ENCODE results near the gene TLE1. TPM values are rescaled to one million over a fixed set of nuclear protein-coding genes. Genes with fewer than 3 reads are reported as not detected.

The TLE1 gene
- total RNA-seq, 1 donor from 2014 or later, result not detected

GRCh38 chr9:81565609-81566008 is 123.7 kb downstream of the TLE1 start:
- DNase-seq, result no peak
- Mint-ChIP-seq H3K4me3 (no peak overlapping the region), H3K27me3 (no peaks in the 10 kb centered on the region), H3K36me3 (ENCODE audit: low read depth) (no peaks in the 10 kb centered on the region), H3K27ac (no peak overlapping the region), H3K4me1 (no peaks in the 10 kb centered on the region), H3K9me3 (no peaks in the 10 kb centered on the region)
- intact Hi-C loops (cut with micrococcal nuclease), result no loop called here

GRCh38 chr9:81565144-81565543 is 124.2 kb downstream of the TLE1 start:
- Mint-ChIP-seq H3K36me3 (ENCODE audit: low read depth) (no peaks in the 10 kb centered on the region), H3K9me3 (no peaks in the 10 kb centered on the region), H3K27me3 (no peaks in the 10 kb centered on the region), H3K4me3 (no peak overlapping the region), H3K27ac (no peak overlapping the region), H3K4me1 (no peaks in the 10 kb centered on the region)
- DNase-seq, result no peak
- intact Hi-C loops (cut with micrococcal nuclease), result no loop called here

GRCh38 chr9:81564632-81565031 is 124.7 kb downstream of the TLE1 start:
- Mint-ChIP-seq H3K36me3 (ENCODE audit: low read depth) (no peaks in the 10 kb centered on the region), H3K9me3 (no peaks in the 10 kb centered on the region), H3K27ac (no peak overlapping the region), H3K4me3 (no peak overlapping the region), H3K4me1 (no peaks in the 10 kb centered on the region), H3K27me3 (no peaks in the 10 kb centered on the region)
- intact Hi-C loops (cut with micrococcal nuclease), result no loop called here
- DNase-seq, result no peak

GRCh38 chr9:81563739-81564138 is 125.6 kb downstream of the TLE1 start:
- Mint-ChIP-seq H3K27ac (no peak overlapping the region), H3K4me3 (no peak overlapping the region), H3K36me3 (ENCODE audit: low read depth) (no peaks in the 10 kb centered on the region), H3K4me1 (no peaks in the 10 kb centered on the region), H3K27me3 (no peaks in the 10 kb centered on the region), H3K9me3 (no peaks in the 10 kb centered on the region)
- intact Hi-C loops (cut with micrococcal nuclease), result no loop called here
- no peak for DNase-seq

- Mint-ChIP-seq H3K36me3 (ENCODE audit: low read depth) (no peaks in the 10 kb centered on the region), H3K4me1 (no peaks in the 10 kb centered on the region), H3K27ac (no peak overlapping the region), H3K27me3 (no peaks in the 10 kb centered on the region), H3K9me3 (no peaks in the 10 kb centered on the region), H3K4me3 (no peak overlapping the region)
- intact Hi-C loops (cut with micrococcal nuclease), result no loop called here
- no peak for DNase-seq
These were observed 126.3 kb downstream of the TLE1 start for GRCh38 chr9:81563020-81563407.

- no peaks in the 10 kb centered on the region for H3K36me3 Mint-ChIP-seq (ENCODE audit: low read depth)
- DNase-seq, result no peak
- no peaks in the 10 kb centered on the region for H3K9me3 Mint-ChIP-seq
- no peak overlapping the region for H3K4me3 Mint-ChIP-seq
- no peak overlapping the region for H3K27ac Mint-ChIP-seq
- H3K27me3 Mint-ChIP-seq, result no peaks in the 10 kb centered on the region
- intact Hi-C loops (cut with micrococcal nuclease), result no loop called here
- H3K4me1 Mint-ChIP-seq, result no peaks in the 10 kb centered on the region
These were observed 126.9 kb downstream of the TLE1 start for GRCh38 chr9:81562231-81563019.

GRCh38 chr9:81560851-81561732 is 128.3 kb downstream of the TLE1 start:
- no peaks in the 10 kb centered on the region for H3K36me3 Mint-ChIP-seq (ENCODE audit: low read depth)
- no peaks in the 10 kb centered on the region for H3K27me3 Mint-ChIP-seq
- H3K4me3 Mint-ChIP-seq, result no peak overlapping the region
- H3K4me1 Mint-ChIP-seq, result no peaks in the 10 kb centered on the region
- DNase-seq, result no peak
- no peak overlapping the region for H3K27ac Mint-ChIP-seq
- intact Hi-C loops (cut with micrococcal nuclease), result no loop called here
- H3K9me3 Mint-ChIP-seq, result no peaks in the 10 kb centered on the region

GRCh38 chr9:81559709-81560108 is 129.6 kb downstream of the TLE1 start:
- no peak for DNase-seq
- intact Hi-C loops (cut with micrococcal nuclease), result no loop called here
- H3K27me3 Mint-ChIP-seq, result no peaks in the 10 kb centered on the region
- H3K27ac Mint-ChIP-seq, result no peak overlapping the region
- no peaks in the 10 kb centered on the region for H3K9me3 Mint-ChIP-seq
- no peaks in the 10 kb centered on the region for H3K4me1 Mint-ChIP-seq
- no peak overlapping the region for H3K4me3 Mint-ChIP-seq
- no peaks in the 10 kb centered on the region for H3K36me3 Mint-ChIP-seq (ENCODE audit: low read depth)

GRCh38 chr9:81559197-81559596 is 130.2 kb downstream of the TLE1 start:
- no peak overlapping the region for H3K4me3 Mint-ChIP-seq
- H3K9me3 Mint-ChIP-seq, result no peaks in the 10 kb centered on the region
- no peaks in the 10 kb centered on the region for H3K4me1 Mint-ChIP-seq
- no peaks in the 10 kb centered on the region for H3K36me3 Mint-ChIP-seq (ENCODE audit: low read depth)
- no peak for DNase-seq
- no peak overlapping the region for H3K27ac Mint-ChIP-seq
- no peaks in the 10 kb centered on the region for H3K27me3 Mint-ChIP-seq
- intact Hi-C loops (cut with micrococcal nuclease), result no loop called here

GRCh38 chr9:81558091-81558830 is 131.1 kb downstream of the TLE1 start:
- Mint-ChIP-seq H3K27me3 (no peaks in the 10 kb centered on the region), H3K27ac (no peak overlapping the region), H3K4me3 (no peak overlapping the region), H3K36me3 (ENCODE audit: low read depth) (no peaks in the 10 kb centered on the region), H3K9me3 (no peaks in the 10 kb centered on the region), H3K4me1 (no peaks in the 10 kb centered on the region)
- DNase-seq, result no peak
- intact Hi-C loops (cut with micrococcal nuclease), result no loop called here

- no peaks in the 10 kb centered on the region for H3K4me1 Mint-ChIP-seq
- intact Hi-C loops (cut with micrococcal nuclease), result no loop called here
- H3K27me3 Mint-ChIP-seq, result no peaks in the 10 kb centered on the region
- H3K4me3 Mint-ChIP-seq, result no peak overlapping the region
- DNase-seq, result no peak
- H3K36me3 Mint-ChIP-seq (ENCODE audit: low read depth), result no peaks in the 10 kb centered on the region
- no peak overlapping the region for H3K27ac Mint-ChIP-seq
- H3K9me3 Mint-ChIP-seq, result no peaks in the 10 kb centered on the region
These were observed 131.8 kb downstream of the TLE1 start for GRCh38 chr9:81557452-81558090.

GRCh38 chr9:81556923-81557322 is 132.4 kb downstream of the TLE1 start:
- intact Hi-C loops (cut with micrococcal nuclease), result no loop called here
- Mint-ChIP-seq H3K4me3 (no peak overlapping the region), H3K36me3 (ENCODE audit: low read depth) (no peaks in the 10 kb centered on the region)

GRCh38 chr9:81552581-81552991 is 136.8 kb downstream of the TLE1 start:
- Mint-ChIP-seq H3K27me3 (no peaks in the 10 kb centered on the region), H3K4me3 (no peak overlapping the region), H3K36me3 (ENCODE audit: low read depth) (no peaks in the 10 kb centered on the region), H3K4me1 (no peaks in the 10 kb centered on the region), H3K9me3 (no peaks in the 10 kb centered on the region), H3K27ac (no peak overlapping the region)
- intact Hi-C loops (cut with micrococcal nuclease), result no loop called here
- no peak for DNase-seq

More at GRCh38 chr9:81556923-81557322, 132.4 kb downstream of the TLE1 start:
- Mint-ChIP-seq H3K9me3 (no peaks in the 10 kb centered on the region), H3K27ac (no peak overlapping the region), H3K4me1 (no peaks in the 10 kb centered on the region), H3K27me3 (no peaks in the 10 kb centered on the region)
- DNase-seq, result no peak
